K562 (cell line): ENCODE results near the gene FAM83E. TPM values are rescaled to one million over a fixed set of nuclear protein-coding genes. Genes with fewer than 3 reads are reported as not detected.

Experiments used
- ATF4 ChIP-seq: fragments of 450-650 bp; formaldehyde crosslinking; IDR thresholded peaks from 2 replicates; pipeline ENCODE4 v1.4.0; 2022; ENCODE audit warnings: mild to moderate bottlenecking, moderate library complexity
- CREB5 ChIP-seq: fragments of 250-450 bp; sonication (Bioruptor Pico); IDR thresholded peaks from 2 replicates; pipeline ENCODE4 v1.5.0; 2020; ENCODE audit warnings: mild to moderate bottlenecking
- L3MBTL2 ChIP-seq: fragments of 450-650 bp; IDR thresholded peaks from 2 replicates; pipeline ENCODE4 v1.6.1; 2016; ENCODE audit warnings: mild to moderate bottlenecking, moderate library complexity
- POU5F1 ChIP-seq: fragments of 150-350 bp; IDR thresholded peaks from 2 replicates; pipeline ENCODE4 v1.6.1; 2014; ENCODE audit warnings: borderline replicate concordance, low read length, low read depth, mild to moderate bottlenecking; ENCODE audit not compliant: partially characterized antibody
- SETDB1 ChIP-seq: IDR thresholded peaks from one replicate; pipeline ENCODE4 v1.6.1; 2012; ENCODE audit warnings: low read length, control low read depth, inconsistent platforms
- SMAD2 ChIP-seq: fragments of 150-350 bp; IDR thresholded peaks from 2 replicates; pipeline ENCODE4 v1.6.1; 2014; ENCODE audit warnings: low read depth, mild to moderate bottlenecking, low read length
- SMARCA5 ChIP-seq: fragments of 450-650 bp; IDR thresholded peaks from 2 replicates; pipeline ENCODE4 v1.6.1; 2016
- SRSF3 ChIP-seq: fragments of 200-400 bp; formaldehyde crosslinking; IDR thresholded peaks from 2 replicates; pipeline ENCODE4 v1.6.1; 2016; ENCODE audit warnings: mild to moderate bottlenecking, low read length, moderate library complexity; ENCODE audit not compliant: insufficient read depth
- TRIM25 ChIP-seq: fragments of 450-650 bp; IDR thresholded peaks from 2 replicates; pipeline ENCODE4 v1.7.0; 2016; ENCODE audit warnings: borderline replicate concordance
- USF2 ChIP-seq: sonication (generic); formaldehyde crosslinking; IDR thresholded peaks from 2 replicates; pipeline ENCODE4 v1.5.0; 2020; ENCODE audit warnings: missing genetic modification reagents
- ZBTB5 ChIP-seq: fragments of 450-650 bp; IDR thresholded peaks from 2 replicates; pipeline ENCODE4 v1.6.1; 2017; ENCODE audit warnings: antibody characterized with exemption
- ZNF277 ChIP-seq: fragments of 250-450 bp; sonication (Bioruptor Pico); IDR thresholded peaks from 2 replicates; pipeline ENCODE4 v1.8.0; 2022; ENCODE audit warnings: inconsistent platforms, mild to moderate bottlenecking, moderate library complexity, borderline replicate concordance
- ZNF511 ChIP-seq: sonication (generic); formaldehyde crosslinking; IDR thresholded peaks from 2 replicates; pipeline ENCODE4 v1.8.0; 2022; ENCODE audit warnings: mild to moderate bottlenecking, missing genetic modification reagents
- ZNF551 ChIP-seq: fragments of 250-450 bp; sonication (Bioruptor Pico); IDR thresholded peaks from 2 replicates; pipeline ENCODE4 v1.5.0; 2021; ENCODE audit warnings: mild to moderate bottlenecking, moderate library complexity
- ZNF639 ChIP-seq, 2 experiments: fragments of 200-800 bp in 1 of 2; sonication (Bioruptor generic) in 1 of 2; sonication (generic) in 1 of 2; formaldehyde crosslinking in 1 of 2; IDR thresholded peaks in 1 of 2; conservative IDR thresholded peaks in 1 of 2; 2 replicates each; pipeline versions ENCODE4 v1.5.0 to v1.6.1; 2016 to 2020; ENCODE audit warnings: missing compliant biosample characterization in 1 of 2, missing genetic modification characterization in 1 of 2, missing genetic modification reagents in 1 of 2
- ZNF75A ChIP-seq: fragments of 450-650 bp; formaldehyde crosslinking; IDR thresholded peaks from 2 replicates; pipeline ENCODE4 v1.4.0; 2020; ENCODE audit warnings: mild to moderate bottlenecking
- ZNF77 ChIP-seq: fragments of 250-450 bp; sonication (Bioruptor Pico); IDR thresholded peaks from 2 replicates; pipeline ENCODE4 v1.5.0; 2020
- polyA plus RNA-seq, 8 experiments: library from polyadenylated mRNA; depleted of rRNA in 4 of 8; stranded (reverse) in 5 of 8; unstranded in 3 of 8; fragments of >200 nt; fragmentation: Nextera tagmentation in 2 of 8; fragmentation: Illumina TruSeq in 1 of 8; extraction: Ambion mirVana in 2 of 8; extraction: Trizol in 1 of 8; gene quantifications; 2 replicates each; pipeline versions ENCODE4 v1.2.1 to v1.2.3, GENCODE V29; 2011 to 2014; ENCODE audit warnings: inconsistent platforms in 1 of 8, missing spikeins in 1 of 8
- total RNA-seq, 7 experiments: library from RNA; depleted of rRNA in 6 of 7; stranded (reverse); fragments of >200 nt in 6 of 7; fragmentation: Illumina TruSeq in 2 of 7; extraction: Trizol in 2 of 7; gene quantifications; 2 replicates each; pipeline versions ENCODE4 v1.2.1 to v1.2.3, GENCODE V29; 2011 to 2021; ENCODE audit warnings: low replicate concordance in 1 of 7

The FAM83E gene
- total and polyA plus RNA-seq, 9 of the 15 experiments (the other 6 are each of a cell fraction or from before 2014, with no cell fraction given) = 0.15 to 0.87 (median 0.29) TPM; not detected in 4

GRCh38 chr19:48637449-48637947 lies 22.6 kb upstream of the FAM83E start (continued):
- TF ChIP-seq CREB5 (no peak), ATF4 (CRISPR knock-in tag) (no peak), SETDB1 (no peak), ZNF551 (CRISPR knock-in tag) (no peak), ZBTB5 (no peak), ZNF75A (CRISPR knock-in tag) (no peak), SMARCA5 (no peak), ZNF77 (CRISPR knock-in tag) (no peak), TRIM25 (no peak), ZNF277 (no peak), ZNF639 (CRISPR knock-in tag; conservative IDR thresholded peaks at IDR 0.05 in 1 of 2, IDR thresholded peaks at IDR 0.05 in 1 of 2) (no peak; a peak in 2 of 4 replicates), POU5F1 (no peak), SRSF3 (no peak), SMAD2 (no peak), USF2 (peak; percentile 69), ZNF511 (CRISPR knock-in tag) (peak; percentile 99), L3MBTL2 (peak; percentile 99)
